Bronchial epithelial cell (primary cell): ENCODE results near the gene BABAM2. TPM values are rescaled to one million over a fixed set of nuclear protein-coding genes. Genes with fewer than 3 reads are reported as not detected.

Experiments used
- DNase-seq: peaks from one replicate; pipeline ENCODE4 v3.0.0-alpha.2; 2010; ENCODE audit warnings: low read depth
- FAIRE-seq: peaks from 2 replicates; lab custom pipeline; 2011; peaks lifted over from hg19 to GRCh38; lab: Jason Lieb, UNC
- H3K27me3 ChIP-seq: 2 replicates; pipeline ENCODE4 v1.5.1; 2011; ENCODE audit warnings: low read length; ENCODE audit not compliant: control insufficient read depth, insufficient read depth
- H3K36me3 ChIP-seq: 2 replicates; pipeline ENCODE4 v1.5.1; 2011; ENCODE audit warnings: low read length; ENCODE audit not compliant: control insufficient read depth, insufficient read depth
- H3K4me3 ChIP-seq: 2 replicates; pipeline ENCODE4 v1.5.1; 2011; ENCODE audit warnings: mild to moderate bottlenecking, low read depth, low read length, control low read depth
- CTCF ChIP-seq: IDR thresholded peaks from 2 replicates; pipeline ENCODE4 v1.5.1; 2011; ENCODE audit warnings: mild to moderate bottlenecking, moderate library complexity, low read length, control low read depth, inconsistent platforms; ENCODE audit not compliant: insufficient read depth, severe bottlenecking
- total RNA-seq: library from RNA; depleted of rRNA; stranded (reverse); fragments of >200 nt; gene quantifications from 2 replicates; pipeline ENCODE4 v1.2.1, GENCODE V29; 2014

BABAM2 gene
- total RNA-seq, 1 donor from 2014 or later, result 8.4 TPM

GRCh38 chr2:27906074-27906473, 15.5 kb downstream of the BABAM2 start:
- no peak overlapping the region for H3K4me3 ChIP-seq
- H3K36me3 ChIP-seq, result no peaks in the 10 kb centered on the region
- no peak for DNase-seq
- TF ChIP-seq CTCF, result no peak
- no peak for FAIRE-seq
- no peaks in the 10 kb centered on the region for H3K27me3 ChIP-seq

- TF ChIP-seq CTCF, result no peak
- DNase-seq, result peak; percentile 35
- H3K27me3 ChIP-seq, result no peaks in the 10 kb centered on the region
- no peak overlapping the region for H3K4me3 ChIP-seq
- no peaks in the 10 kb centered on the region for H3K36me3 ChIP-seq
- FAIRE-seq, result no peak
These were observed 17.0 kb downstream of the BABAM2 start for GRCh38 chr2:27907547-27907946.

GRCh38 chr2:27909901-27910300, 19.4 kb downstream of the BABAM2 start:
- H3K27me3 ChIP-seq, result no peaks in the 10 kb centered on the region
- TF ChIP-seq CTCF, result no peak
- FAIRE-seq (no peak), DNase-seq (no peak)
- H3K4me3 ChIP-seq, result no peak overlapping the region
- no peaks in the 10 kb centered on the region for H3K36me3 ChIP-seq

- no peak for FAIRE-seq
- DNase-seq, result no peak
- TF ChIP-seq CTCF, result no peak
These were observed 21.1 kb downstream of the BABAM2 start for GRCh38 chr2:27911458-27912210.

GRCh38 chr2:27912512-27912911, 22.0 kb downstream of the BABAM2 start:
- Histone ChIP-seq H3K4me3 (no peak overlapping the region), H3K27me3 (no peaks in the 10 kb centered on the region), H3K36me3 (no peaks in the 10 kb centered on the region)
- no peak for TF ChIP-seq CTCF
- no peak for FAIRE-seq
- no peak for DNase-seq

More at GRCh38 chr2:27911458-27912210, 21.1 kb downstream of the BABAM2 start:
- no peaks in the 10 kb centered on the region for H3K27me3 ChIP-seq
- H3K36me3 ChIP-seq, result no peaks in the 10 kb centered on the region
- no peak overlapping the region for H3K4me3 ChIP-seq
